HepG2 (cell line): ENCODE measurements around the gene ENTPD1. TPM values are rescaled to one million over a fixed set of nuclear protein-coding genes. Genes with fewer than 3 reads are reported as not detected.

Experiments
- ATAC-seq: fragments of 200-7000 bp; cut with Tn5 transposase; 3 replicates; pipeline ENCODE4 v1.9.1; 2020; ENCODE audit warnings: mild to moderate bottlenecking, moderate library complexity
- BruUV-seq: library from RNA; stranded (reverse); fragments of 400-500 nt; replicated peaks from 2 replicates; lab custom pipeline; 2021; lab: Mats Ljungman, UMichigan
- CTCF ChIA-PET: fragments of 300-600 bp; formaldehyde crosslinking; extraction: SDS; loops from one replicate; lab custom pipeline; 2021; ENCODE audit warnings: low total read pairs, inconsistent platforms, low intra/inter-chr PET ratio; lab: Yijun Ruan, JAX
- POLR2A ChIA-PET: fragments of 350-600 bp; sonication (Branson Sonifier 250); formaldehyde crosslinking; loops from one replicate; lab custom pipeline; 2020; ENCODE audit warnings: antibody characterized with exemption, inconsistent platforms; lab: Yijun Ruan, JAX
- DNase-seq: peaks from one replicate; pipeline ENCODE4 v3.0.0-alpha.2; 2015; ENCODE audit warnings: low spot score
- FAIRE-seq: peaks from 3 replicates; lab custom pipeline; 2011; peaks lifted over from hg19 to GRCh38; lab: Jason Lieb, UNC
- H2AFZ ChIP-seq: one replicate; pipeline ENCODE4 v1.6.1; 2011; ENCODE audit warnings: low read length, inconsistent platforms
- H3K27ac ChIP-seq: fragments of 300-600 bp; 3 replicates; pipeline ENCODE4 v1.8.0; 2011; ENCODE audit warnings: mixed run types, mild to moderate bottlenecking, mixed read lengths, low read length, inconsistent platforms; ENCODE audit not compliant: insufficient read depth; ENCODE audit errors: extremely low read length
- H3K27me3 ChIP-seq, 2 experiments: fragments of 200-600 bp in 1 of 2; 2 replicates in 1 of 2; 3 replicates in 1 of 2; pipeline versions ENCODE4 v1.6.0 to v1.8.0; 2011; ENCODE audit warnings: low read length in 2 of 2, mild to moderate bottlenecking in 2 of 2, moderate library complexity in 2 of 2, inconsistent platforms in 1 of 2; ENCODE audit not compliant: insufficient read depth in 2 of 2, control insufficient read depth in 1 of 2
- H3K36me3 ChIP-seq, 2 experiments: fragments of 200-600 bp in 1 of 2; replicated peaks in 1 of 2; 2 replicates in 1 of 2; 3 replicates in 1 of 2; pipeline versions ENCODE4 v1.5.1 to v1.8.0; 2011; ENCODE audit warnings: low read length in 2 of 2, inconsistent platforms in 1 of 2; ENCODE audit not compliant: insufficient read depth in 2 of 2, control insufficient read depth in 1 of 2
- H3K4me1 ChIP-seq: 2 replicates; pipeline ENCODE4 v1.5.1; 2012; ENCODE audit warnings: low read length, inconsistent platforms; ENCODE audit not compliant: insufficient read depth
- H3K4me2 ChIP-seq: 2 replicates; pipeline ENCODE4 v1.6.0; 2011; ENCODE audit warnings: low read depth, low read length, inconsistent platforms
- H3K4me3 ChIP-seq, 3 experiments: fragments of 200-600 bp in 1 of 3; sonication (generic), shearing (Covaris generic) in 1 of 3; replicated peaks in 1 of 3; 2 replicates each; pipeline ENCODE4 v1.5.1; 2011 to 2016; ENCODE audit warnings: low read length in 3 of 3, inconsistent platforms in 2 of 3, low read depth in 2 of 3, mild to moderate bottlenecking in 2 of 3, control low read depth in 1 of 3, mixed read lengths in 1 of 3; ENCODE audit not compliant: insufficient read depth in 1 of 3
- H3K79me2 ChIP-seq: one replicate; pipeline ENCODE4 v1.6.1; 2011; ENCODE audit warnings: low read length, inconsistent platforms; ENCODE audit not compliant: insufficient read depth
- H3K9ac ChIP-seq: 2 replicates; pipeline ENCODE4 v1.6.0; 2011; ENCODE audit warnings: mild to moderate bottlenecking, low read depth, low read length, inconsistent platforms; ENCODE audit not compliant: insufficient read depth
- H3K9me3 ChIP-seq: 2 replicates; pipeline ENCODE4 v1.5.1; 2012; ENCODE audit warnings: mild to moderate bottlenecking, low read length
- H4K20me1 ChIP-seq: 2 replicates; pipeline ENCODE4 v1.6.0; 2011; ENCODE audit warnings: inconsistent platforms, mild to moderate bottlenecking, low read length, moderate library complexity; ENCODE audit not compliant: insufficient read depth
- ATF1 ChIP-seq: IDR thresholded peaks from 2 replicates; pipeline ENCODE4 v1.6.1; 2016; ENCODE audit warnings: mild to moderate bottlenecking, control low read depth
- CEBPB ChIP-seq: IDR thresholded peaks from 2 replicates; pipeline ENCODE4 v1.6.1; 2011; ENCODE audit warnings: low read depth, low read length, improper control_type of control experiment, borderline replicate concordance
- FOSL2 ChIP-seq: sonication (generic); formaldehyde crosslinking; IDR thresholded peaks from 2 replicates; pipeline ENCODE4 v1.4.0; 2020; ENCODE audit warnings: missing genetic modification reagents
- MAFF ChIP-seq: IDR thresholded peaks from 2 replicates; pipeline ENCODE4 v1.6.1; 2011; ENCODE audit warnings: low read depth, low read length, improper control_type of control experiment
- MAFK ChIP-seq, 2 experiments: IDR thresholded peaks in 1 of 2; conservative IDR thresholded peaks in 1 of 2; 2 replicates each; pipeline ENCODE4 v1.6.1; 2011; ENCODE audit warnings: improper control_type of control experiment in 2 of 2, low read length in 2 of 2
- SOX13 ChIP-seq, 3 experiments: fragments of 450-650 bp in 1 of 3; sonication (generic) in 1 of 3; formaldehyde crosslinking in 1 of 3; IDR thresholded peaks in 2 of 3; conservative IDR thresholded peaks in 1 of 3; 2 replicates each; pipeline versions ENCODE4 v1.5.0 to v1.6.1; 2016 to 2020; ENCODE audit warnings: antibody characterized with exemption in 1 of 3, mild to moderate bottlenecking in 1 of 3, missing compliant biosample characterization in 1 of 3, missing genetic modification reagents in 1 of 3, moderate library complexity in 1 of 3
- SOX5 ChIP-seq: IDR thresholded peaks from 2 replicates; pipeline ENCODE4 v1.6.1; 2016; ENCODE audit warnings: borderline replicate concordance
- ZBTB21 ChIP-seq: sonication (generic); formaldehyde crosslinking; IDR thresholded peaks from 2 replicates; pipeline ENCODE4 v1.4.0; 2020; ENCODE audit warnings: missing genetic modification reagents
- ZBTB7B ChIP-seq: sonication (generic); formaldehyde crosslinking; IDR thresholded peaks from 2 replicates; pipeline ENCODE4 v1.4.0; 2020; ENCODE audit warnings: missing genetic modification reagents
- ZC3H4 ChIP-seq: sonication (generic); formaldehyde crosslinking; IDR thresholded peaks from 2 replicates; pipeline ENCODE4 v1.4.0; 2020; ENCODE audit warnings: missing genetic modification reagents, borderline replicate concordance
- ZNF644 ChIP-seq: IDR thresholded peaks from 2 replicates; pipeline ENCODE4 v1.6.1; 2016; ENCODE audit warnings: low read depth
- ZNF678 ChIP-seq: sonication (generic); formaldehyde crosslinking; IDR thresholded peaks from 2 replicates; pipeline ENCODE4 v1.4.0; 2020; ENCODE audit warnings: mild to moderate bottlenecking, missing genetic modification reagents
- ZNF782 ChIP-seq: sonication (generic); formaldehyde crosslinking; IDR thresholded peaks from 2 replicates; pipeline ENCODE4 v1.4.0; 2020; ENCODE audit warnings: missing genetic modification reagents, mild to moderate bottlenecking, borderline replicate concordance
- WGBS: methylation state at CpG from one replicate; pipeline ENCODE4 v1.1.6; 2017; ENCODE audit warnings: low lambda C conversion rate; 5-methylcytosine and 5-hydroxymethylcytosine counted together
- in situ Hi-C: cut with HindIII; loops from 2 replicates; pipeline ENCODE4 v1.10.0; 2017; ENCODE audit warnings: low pct_unique_long_range_greater_than_20kb; ENCODE audit not compliant: extremely low pct_ligation_motif_present
- intact Hi-C: fragments of 100-400 bp; cut with micrococcal nuclease; formaldehyde crosslinking; loops from one replicate; pipeline ENCODE4 v1.10.0; 2022; ENCODE audit not compliant: unreplicated experiment
- polyA plus RNA-seq, 8 experiments: library from polyadenylated mRNA; depleted of rRNA in 3 of 8; stranded (reverse) in 7 of 8; unstranded in 1 of 8; fragments of >200 nt; fragmentation: Illumina TruSeq in 4 of 8; extraction: Trizol in 4 of 8; gene quantifications; 2 replicates each; pipeline versions ENCODE4 v1.2.1 to v1.2.3, GENCODE V29; 2011 to 2016; ENCODE audit warnings: low read depth in 4 of 8, missing spikeins in 1 of 8, mixed read lengths in 1 of 8; ENCODE audit not compliant: insufficient read depth in 1 of 8
- total RNA-seq, 5 experiments: library from RNA; depleted of rRNA; stranded (reverse); fragments of >200 nt; fragmentation: Illumina TruSeq; extraction: Trizol; gene quantifications; 2 replicates each; pipeline ENCODE4 v1.2.3, GENCODE V29; 2016; ENCODE audit warnings: low read depth in 1 of 5
- TF ChIP-seq, protein P1 (sequence below): sonication (generic); formaldehyde crosslinking; IDR thresholded peaks from 2 replicates; pipeline ENCODE4 v1.4.0; 2020; ENCODE audit warnings: missing genetic modification reagents
- TF ChIP-seq, protein P2 (sequence below): sonication (generic); formaldehyde crosslinking; IDR thresholded peaks from 2 replicates; pipeline ENCODE4 v1.4.0; 2020; ENCODE audit warnings: missing genetic modification reagents
- TF ChIP-seq, protein P3 (sequence below): IDR thresholded peaks from 2 replicates; pipeline ENCODE4 v1.4.0; 2020; ENCODE audit warnings: mild to moderate bottlenecking, missing genetic modification reagents

The ENTPD1 gene
- total and polyA plus RNA-seq, 2 of the 13 experiments (the other 11 are each of a cell fraction or from before 2014, with no cell fraction given): 0.07 TPM

DNA sequence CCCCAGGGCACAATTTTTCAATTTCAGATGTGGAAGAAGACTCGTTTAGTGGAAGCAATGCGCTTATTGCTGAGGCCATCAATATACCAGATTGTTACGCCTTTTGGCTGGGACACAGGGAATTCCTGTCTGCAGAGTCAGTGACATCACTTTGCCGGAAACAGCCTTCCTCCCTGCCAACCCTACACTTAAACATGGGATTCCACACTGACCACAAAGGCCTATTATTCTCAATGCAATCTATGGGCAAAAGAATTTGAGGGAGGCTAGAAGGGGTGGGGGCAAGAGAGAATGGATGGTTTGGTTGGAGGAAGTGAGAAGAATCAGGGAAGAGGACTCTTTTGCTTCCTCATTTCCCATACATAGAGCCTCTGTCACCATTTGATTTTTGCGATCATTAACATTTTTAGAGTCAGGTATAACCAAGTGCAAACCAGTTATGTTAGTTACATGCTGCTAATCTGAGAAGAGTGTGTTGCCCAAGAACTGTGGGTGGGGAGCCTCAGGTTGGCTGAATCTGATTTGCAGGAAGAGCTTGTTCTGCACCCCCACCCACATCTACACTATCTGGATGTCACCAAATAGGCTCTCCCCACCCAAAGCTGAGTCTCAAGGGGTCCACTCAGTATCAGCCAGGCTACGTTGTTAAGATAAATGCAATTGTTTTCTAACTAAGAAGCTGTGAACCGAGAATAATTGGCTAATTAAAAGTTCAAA, 58.2 kb downstream of the ENTPD1 start:
- Histone ChIP-seq H4K20me1 (no peaks in the 10 kb centered on the region), H3K9me3 (no peaks in the 10 kb centered on the region), H3K9ac (no peak overlapping the region), H3K4me3 (no peak overlapping the region), H3K4me1 (peaks cover 50% of the 10 kb centered on the region), H3K79me2 (no peaks in the 10 kb centered on the region), H3K36me3 (no peaks in the 10 kb centered on the region), H3K27ac (no peak overlapping the region), H3K4me2 (peak overlapping the region; percentile 29), H2AFZ (no peak overlapping the region), H3K27me3 (no peaks in the 10 kb centered on the region)
- intact Hi-C loops: no loop called here
- in situ Hi-C loops: no loop called here
- no TSS peak for BruUV-seq
- FAIRE-seq (no peak), ATAC-seq (peak; percentile 54), DNase-seq (peak; percentile 76)
- 43% methylated on average over 7 of the region's 7 CpGs for WGBS
- ChIA-PET POLR2A (no interaction called here), CTCF (no interaction called here)
- TF ChIP-seq ZC3H4 (CRISPR knock-in tag): no peak
- TF ChIP-seq CEBPB: no peak
- TF ChIP-seq ZNF644 (CRISPR knock-in tag): peak; percentile 57; the same call in 1 of the 2 replicates
- TF ChIP-seq SOX13 (IDR thresholded peaks at IDR 0.05): no peak
- peak in 1 of 2 experiments; percentile 70; a peak in 1 of 4 replicates for TF ChIP-seq SOX13 (CRISPR knock-in tag; conservative IDR thresholded peaks at IDR 0.05 in 1 of 2, IDR thresholded peaks at IDR 0.05 in 1 of 2)
- peak; percentile 47; the same call in 1 of the 2 replicates for TF ChIP-seq ZBTB21
- 0 out of 2 replicates have a peak, but pooled peaks have one; percentile 45 for TF ChIP-seq ATF1 (CRISPR knock-in tag)
- no peak for TF ChIP-seq ZNF678
- TF ChIP-seq FOSL2 (CRISPR knock-in tag): peak; percentile 38; the same call in 1 of the 2 replicates
- TF ChIP-seq MAFF: 0 out of 2 replicates have a peak, but pooled peaks have one; percentile 27
- TF ChIP-seq, protein P1, sequence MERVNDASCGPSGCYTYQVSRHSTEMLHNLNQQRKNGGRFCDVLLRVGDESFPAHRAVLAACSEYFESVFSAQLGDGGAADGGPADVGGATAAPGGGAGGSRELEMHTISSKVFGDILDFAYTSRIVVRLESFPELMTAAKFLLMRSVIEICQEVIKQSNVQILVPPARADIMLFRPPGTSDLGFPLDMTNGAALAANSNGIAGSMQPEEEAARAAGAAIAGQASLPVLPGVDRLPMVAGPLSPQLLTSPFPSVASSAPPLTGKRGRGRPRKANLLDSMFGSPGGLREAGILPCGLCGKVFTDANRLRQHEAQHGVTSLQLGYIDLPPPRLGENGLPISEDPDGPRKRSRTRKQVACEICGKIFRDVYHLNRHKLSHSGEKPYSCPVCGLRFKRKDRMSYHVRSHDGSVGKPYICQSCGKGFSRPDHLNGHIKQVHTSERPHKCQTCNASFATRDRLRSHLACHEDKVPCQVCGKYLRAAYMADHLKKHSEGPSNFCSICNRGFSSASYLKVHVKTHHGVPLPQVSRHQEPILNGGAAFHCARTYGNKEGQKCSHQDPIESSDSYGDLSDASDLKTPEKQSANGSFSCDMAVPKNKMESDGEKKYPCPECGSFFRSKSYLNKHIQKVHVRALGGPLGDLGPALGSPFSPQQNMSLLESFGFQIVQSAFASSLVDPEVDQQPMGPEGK (CRISPR knock-in tag): peak; percentile 26; the same call in 1 of the 2 replicates
- no peak for TF ChIP-seq ZNF782
- TF ChIP-seq SOX5 (CRISPR knock-in tag): peak; percentile 77; the same call in 1 of the 2 replicates
- no peak for TF ChIP-seq ZBTB7B (CRISPR knock-in tag)
- TF ChIP-seq, protein P2, sequence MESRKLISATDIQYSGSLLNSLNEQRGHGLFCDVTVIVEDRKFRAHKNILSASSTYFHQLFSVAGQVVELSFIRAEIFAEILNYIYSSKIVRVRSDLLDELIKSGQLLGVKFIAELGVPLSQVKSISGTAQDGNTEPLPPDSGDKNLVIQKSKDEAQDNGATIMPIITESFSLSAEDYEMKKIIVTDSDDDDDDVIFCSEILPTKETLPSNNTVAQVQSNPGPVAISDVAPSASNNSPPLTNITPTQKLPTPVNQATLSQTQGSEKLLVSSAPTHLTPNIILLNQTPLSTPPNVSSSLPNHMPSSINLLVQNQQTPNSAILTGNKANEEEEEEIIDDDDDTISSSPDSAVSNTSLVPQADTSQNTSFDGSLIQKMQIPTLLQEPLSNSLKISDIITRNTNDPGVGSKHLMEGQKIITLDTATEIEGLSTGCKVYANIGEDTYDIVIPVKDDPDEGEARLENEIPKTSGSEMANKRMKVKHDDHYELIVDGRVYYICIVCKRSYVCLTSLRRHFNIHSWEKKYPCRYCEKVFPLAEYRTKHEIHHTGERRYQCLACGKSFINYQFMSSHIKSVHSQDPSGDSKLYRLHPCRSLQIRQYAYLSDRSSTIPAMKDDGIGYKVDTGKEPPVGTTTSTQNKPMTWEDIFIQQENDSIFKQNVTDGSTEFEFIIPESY (CRISPR knock-in tag): 0 out of 2 replicates have a peak, but pooled peaks have one; percentile 11
- 0 out of 4 replicates have a peak, but pooled peaks of 1 of the 2 experiments have one; percentile 3 for TF ChIP-seq MAFK (conservative IDR thresholded peaks at IDR 0.05 in 1 of 2, IDR thresholded peaks at IDR 0.05 in 1 of 2; ENCODE audit: low read length in 2 of 2)
- TF ChIP-seq, protein P3, sequence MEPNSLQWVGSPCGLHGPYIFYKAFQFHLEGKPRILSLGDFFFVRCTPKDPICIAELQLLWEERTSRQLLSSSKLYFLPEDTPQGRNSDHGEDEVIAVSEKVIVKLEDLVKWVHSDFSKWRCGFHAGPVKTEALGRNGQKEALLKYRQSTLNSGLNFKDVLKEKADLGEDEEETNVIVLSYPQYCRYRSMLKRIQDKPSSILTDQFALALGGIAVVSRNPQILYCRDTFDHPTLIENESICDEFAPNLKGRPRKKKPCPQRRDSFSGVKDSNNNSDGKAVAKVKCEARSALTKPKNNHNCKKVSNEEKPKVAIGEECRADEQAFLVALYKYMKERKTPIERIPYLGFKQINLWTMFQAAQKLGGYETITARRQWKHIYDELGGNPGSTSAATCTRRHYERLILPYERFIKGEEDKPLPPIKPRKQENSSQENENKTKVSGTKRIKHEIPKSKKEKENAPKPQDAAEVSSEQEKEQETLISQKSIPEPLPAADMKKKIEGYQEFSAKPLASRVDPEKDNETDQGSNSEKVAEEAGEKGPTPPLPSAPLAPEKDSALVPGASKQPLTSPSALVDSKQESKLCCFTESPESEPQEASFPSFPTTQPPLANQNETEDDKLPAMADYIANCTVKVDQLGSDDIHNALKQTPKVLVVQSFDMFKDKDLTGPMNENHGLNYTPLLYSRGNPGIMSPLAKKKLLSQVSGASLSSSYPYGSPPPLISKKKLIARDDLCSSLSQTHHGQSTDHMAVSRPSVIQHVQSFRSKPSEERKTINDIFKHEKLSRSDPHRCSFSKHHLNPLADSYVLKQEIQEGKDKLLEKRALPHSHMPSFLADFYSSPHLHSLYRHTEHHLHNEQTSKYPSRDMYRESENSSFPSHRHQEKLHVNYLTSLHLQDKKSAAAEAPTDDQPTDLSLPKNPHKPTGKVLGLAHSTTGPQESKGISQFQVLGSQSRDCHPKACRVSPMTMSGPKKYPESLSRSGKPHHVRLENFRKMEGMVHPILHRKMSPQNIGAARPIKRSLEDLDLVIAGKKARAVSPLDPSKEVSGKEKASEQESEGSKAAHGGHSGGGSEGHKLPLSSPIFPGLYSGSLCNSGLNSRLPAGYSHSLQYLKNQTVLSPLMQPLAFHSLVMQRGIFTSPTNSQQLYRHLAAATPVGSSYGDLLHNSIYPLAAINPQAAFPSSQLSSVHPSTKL (CRISPR knock-in tag): 0 out of 2 replicates have a peak, but pooled peaks have one; percentile 41
